ENCODE data around the gene TCF15. TPM values are rescaled to one million over a fixed set of nuclear protein-coding genes. Genes with fewer than 3 reads are reported as not detected.
A peak's percentile ranks its signal among the peaks of the same experiment; 100 is the strongest.

TCF15 gene
- total and polyA plus RNA-seq, 2 of the 13 experiments (the other 11 are each of a cell fraction or from before 2014, with no cell fraction given), result not detected

- TF ChIP-seq ZBTB46 (CRISPR knock-in tag; IDR thresholded peaks at IDR 0.05; ENCODE audit: borderline replicate concordance) (no peak), ZNF180 (CRISPR knock-in tag; IDR thresholded peaks at IDR 0.05; ENCODE audit: borderline replicate concordance, low read depth) (no peak), BCL3 (CRISPR knock-in tag; IDR thresholded peaks at IDR 0.05) (no peak), ZNF296 (CRISPR knock-in tag; conservative IDR thresholded peaks at IDR 0.05) (no peak), RFX3 (CRISPR knock-in tag; IDR thresholded peaks at IDR 0.05) (no peak), ZNF224 (CRISPR knock-in tag; IDR thresholded peaks at IDR 0.05) (0 out of 2 replicates have a peak, but pooled peaks have one; percentile 53), KLF16 (CRISPR knock-in tag; IDR thresholded peaks at IDR 0.05) (no peak; a peak in 1 of 4 replicates), AGO2 (optimal IDR thresholded peaks at IDR 0.05; ENCODE audit: low read depth, low read length) (no peak), NCOA1 (CRISPR knock-in tag; IDR thresholded peaks at IDR 0.05) (no peak), ZNF646 (CRISPR knock-in tag; IDR thresholded peaks at IDR 0.05) (peak; percentile 71; the same call in 1 of the 2 replicates), TSC22D2 (CRISPR knock-in tag; IDR thresholded peaks at IDR 0.05; ENCODE audit: borderline replicate concordance) (no peak), ZNF710 (CRISPR knock-in tag; IDR thresholded peaks at IDR 0.05; ENCODE audit: borderline replicate concordance) (peak; percentile 15; the same call in 1 of the 2 replicates), MYNN (CRISPR knock-in tag; IDR thresholded peaks at IDR 0.05; ENCODE audit: low read depth) (no peak), ZBTB7A (CRISPR knock-in tag; IDR thresholded peaks at IDR 0.05) (peak; percentile 87)
Observed at GRCh38 chr20:653590-654416, 43.7 kb upstream of the TCF15 start (continued).

All from HepG2 (cell line).